SIG-M5 treated with dmso at 0.1 percent for 504 hours (cell line): Measurements from ENCODE around the gene STPG2.

Source experiments
- DNase-seq: peaks from one replicate; lab custom pipeline; 2025; ENCODE audit not compliant: unreplicated experiment; lab: John Stamatoyannopoulos, UW

STPG2 gene

GRCh38 chr4:97525236-97525635 is 618.0 kb downstream of the STPG2 start:
- DNase-seq, result no peak

DNA sequence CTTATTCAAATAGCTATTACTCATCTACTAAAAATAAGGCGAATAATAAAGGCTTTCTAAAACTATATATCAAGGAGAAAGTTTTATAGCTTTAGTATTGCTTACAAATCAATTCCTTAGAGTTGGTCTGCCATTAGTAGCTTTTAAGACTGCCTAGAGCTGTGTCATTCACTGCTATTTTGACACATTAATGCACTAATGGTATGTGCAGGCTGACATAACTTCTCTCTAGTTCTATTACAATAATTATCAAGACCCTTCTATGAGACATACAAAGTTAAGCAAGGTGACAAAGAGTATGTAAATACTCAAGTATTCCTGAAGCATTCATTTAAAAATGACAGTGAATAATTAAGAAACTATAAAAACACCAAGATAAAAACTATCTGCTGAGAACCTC is 625.3 kb downstream of the STPG2 start:
- no peak for DNase-seq

DNA sequence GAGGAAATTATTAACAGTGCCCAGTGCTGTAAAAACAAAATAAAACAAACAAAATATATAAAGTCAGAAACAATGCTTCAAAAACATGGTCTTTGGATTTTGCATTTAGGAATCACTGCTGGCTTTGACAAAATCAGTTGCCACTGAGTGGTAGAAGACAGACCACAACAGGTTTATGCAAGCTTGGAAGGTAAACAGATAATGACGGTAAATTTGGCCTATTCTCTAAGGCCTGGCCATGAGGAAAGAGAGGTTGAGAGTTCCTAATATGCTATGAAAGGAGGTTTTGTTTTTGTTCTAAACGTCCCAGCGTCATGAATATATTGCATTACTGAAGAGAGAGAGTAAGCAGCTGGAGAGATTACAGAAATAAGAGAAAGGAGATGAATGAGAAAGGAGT is 629.4 kb downstream of the STPG2 start:
- no peak for DNase-seq
